Astrocyte (in vitro differentiated cells and primary cell): ENCODE data around the gene NUMA1. TPM values are rescaled to one million over a fixed set of nuclear protein-coding genes. Genes with fewer than 3 reads are reported as not detected.

ENCODE experiments used
- DNase-seq: peaks from one replicate; pipeline ENCODE4 v3.0.0-alpha.2; 2010; ENCODE audit warnings: low read depth
- FAIRE-seq: peaks from 2 replicates; lab custom pipeline; 2011; peaks lifted over from hg19 to GRCh38; lab: Jason Lieb, UNC
- H2AFZ ChIP-seq: 2 replicates; pipeline ENCODE4 v1.6.0; 2012; ENCODE audit warnings: low read depth, low read length, inconsistent platforms
- H3K27ac ChIP-seq: 2 replicates; pipeline ENCODE4 v1.5.1; 2011; ENCODE audit warnings: low read depth, low read length, inconsistent platforms
- H3K27me3 ChIP-seq: 2 replicates; pipeline ENCODE4 v1.6.0; 2011; ENCODE audit warnings: low read length, inconsistent platforms; ENCODE audit not compliant: insufficient read depth
- H3K36me3 ChIP-seq: 2 replicates; pipeline ENCODE4 v1.5.1; 2011; ENCODE audit warnings: low read length, inconsistent platforms; ENCODE audit not compliant: insufficient read depth
- H3K4me1 ChIP-seq: 2 replicates; pipeline ENCODE4 v1.5.1; 2011; ENCODE audit warnings: low read length, inconsistent platforms; ENCODE audit not compliant: insufficient read depth
- H3K4me2 ChIP-seq: 2 replicates; pipeline ENCODE4 v1.6.0; 2012; ENCODE audit warnings: low read length, inconsistent platforms
- H3K4me3 ChIP-seq: 2 replicates; pipeline ENCODE4 v1.5.1; 2011; ENCODE audit warnings: low read depth, mild to moderate bottlenecking, low read length, inconsistent platforms; ENCODE audit not compliant: insufficient read depth
- H3K79me2 ChIP-seq: 2 replicates; pipeline ENCODE4 v1.6.0; 2012; ENCODE audit warnings: mild to moderate bottlenecking, low read length, inconsistent platforms; ENCODE audit not compliant: insufficient read depth
- H3K9ac ChIP-seq: 2 replicates; pipeline ENCODE4 v1.6.0; 2012; ENCODE audit warnings: mild to moderate bottlenecking, low read length, inconsistent platforms
- H3K9me3 ChIP-seq: 2 replicates; pipeline ENCODE4 v1.5.1; 2012; ENCODE audit warnings: low read depth, mild to moderate bottlenecking, low read length, inconsistent platforms; ENCODE audit not compliant: insufficient read depth
- H4K20me1 ChIP-seq: 2 replicates; pipeline ENCODE4 v1.6.0; 2012; ENCODE audit warnings: low read length, inconsistent platforms; ENCODE audit not compliant: insufficient read depth
- H3K27ac Mint-ChIP-seq: one replicate; pipeline ENCODE4 v1.8.0; 2021; ENCODE audit warnings: mild to moderate bottlenecking, mixed read lengths; ENCODE audit not compliant: unreplicated experiment
- H3K27me3 Mint-ChIP-seq: one replicate; pipeline ENCODE4 v1.8.0; 2021; ENCODE audit warnings: low read depth, mixed read lengths; ENCODE audit not compliant: unreplicated experiment
- H3K36me3 Mint-ChIP-seq: one replicate; pipeline ENCODE4 v1.8.0; 2021; ENCODE audit warnings: low read depth, mixed read lengths; ENCODE audit not compliant: unreplicated experiment
- H3K4me1 Mint-ChIP-seq: one replicate; pipeline ENCODE4 v1.8.0; 2021; ENCODE audit warnings: low read depth, mixed read lengths; ENCODE audit not compliant: unreplicated experiment
- H3K4me3 Mint-ChIP-seq: one replicate; pipeline ENCODE4 v1.8.0; 2021; ENCODE audit warnings: mild to moderate bottlenecking, moderate library complexity, mixed read lengths; ENCODE audit not compliant: unreplicated experiment
- H3K9me3 Mint-ChIP-seq: one replicate; pipeline ENCODE4 v1.8.0; 2021; ENCODE audit warnings: mild to moderate bottlenecking, mixed read lengths; ENCODE audit not compliant: unreplicated experiment
- EZH2 ChIP-seq: IDR thresholded peaks from 2 replicates; pipeline ENCODE4 v1.6.1; 2012; ENCODE audit warnings: mild to moderate bottlenecking, low read length, inconsistent platforms; ENCODE audit not compliant: insufficient read depth
- total RNA-seq: library from RNA; stranded (reverse); gene quantifications from 2 replicates; pipeline ENCODE4 v1.2.1, GENCODE V29; 2021
- TF ChIP-seq, protein P1 (sequence below): IDR thresholded peaks from 2 replicates; pipeline ENCODE4 v1.5.1; 2011; ENCODE audit warnings: low read depth, mild to moderate bottlenecking, inconsistent platforms, low read length, moderate library complexity; ENCODE audit not compliant: insufficient read depth

The NUMA1 gene
- total RNA-seq, 1 donor from 2014 or later = 111 TPM

DNA sequence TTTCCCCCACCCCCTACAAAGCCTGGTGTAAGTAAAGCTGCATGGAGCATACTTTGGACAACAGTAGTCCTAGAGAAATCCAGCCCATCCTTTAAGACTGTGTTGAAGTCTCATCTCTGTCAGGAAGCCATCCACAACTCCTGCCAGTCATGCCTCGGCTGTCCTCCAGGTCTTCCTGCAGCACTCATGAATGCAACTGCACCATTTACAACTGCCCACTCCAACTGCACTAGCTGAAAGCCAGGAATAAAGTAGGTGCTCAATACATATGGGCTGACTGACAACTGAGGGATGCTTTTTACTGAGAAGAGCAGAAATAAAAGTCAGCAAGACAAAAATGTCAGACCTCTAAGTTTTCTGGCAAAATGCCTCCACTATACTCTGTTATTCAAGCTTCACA is 54.3 kb downstream of the NUMA1 start:
- Histone ChIP-seq H2AFZ (no peak overlapping the region), H3K4me1 (peaks cover 6% of the 10 kb centered on the region), H3K9ac (peak overlapping the region; percentile 42), H4K20me1 (peaks cover 59% of the 10 kb centered on the region), H3K4me2 (peak overlapping the region; percentile 3), H3K9me3 (no peaks in the 10 kb centered on the region), H3K4me3 (no peak overlapping the region), H3K79me2 (peaks cover 66% of the 10 kb centered on the region), H3K27me3 (no peaks in the 10 kb centered on the region), H3K36me3 (peaks cover 53% of the 10 kb centered on the region), H3K27ac (peak overlapping the region; percentile 28)
- peaks cover 5% of the 10 kb centered on the region for H3K36me3 Mint-ChIP-seq
- no peak overlapping the region for H3K4me3 Mint-ChIP-seq
- no peak for FAIRE-seq
- H3K4me1 Mint-ChIP-seq = peaks cover 18% of the 10 kb centered on the region
- no peak for DNase-seq
- peak overlapping the region; percentile 92 for H3K27ac Mint-ChIP-seq
- H3K27me3 Mint-ChIP-seq = no peaks in the 10 kb centered on the region
- TF ChIP-seq EZH2 = no peak
- TF ChIP-seq, protein P1, sequence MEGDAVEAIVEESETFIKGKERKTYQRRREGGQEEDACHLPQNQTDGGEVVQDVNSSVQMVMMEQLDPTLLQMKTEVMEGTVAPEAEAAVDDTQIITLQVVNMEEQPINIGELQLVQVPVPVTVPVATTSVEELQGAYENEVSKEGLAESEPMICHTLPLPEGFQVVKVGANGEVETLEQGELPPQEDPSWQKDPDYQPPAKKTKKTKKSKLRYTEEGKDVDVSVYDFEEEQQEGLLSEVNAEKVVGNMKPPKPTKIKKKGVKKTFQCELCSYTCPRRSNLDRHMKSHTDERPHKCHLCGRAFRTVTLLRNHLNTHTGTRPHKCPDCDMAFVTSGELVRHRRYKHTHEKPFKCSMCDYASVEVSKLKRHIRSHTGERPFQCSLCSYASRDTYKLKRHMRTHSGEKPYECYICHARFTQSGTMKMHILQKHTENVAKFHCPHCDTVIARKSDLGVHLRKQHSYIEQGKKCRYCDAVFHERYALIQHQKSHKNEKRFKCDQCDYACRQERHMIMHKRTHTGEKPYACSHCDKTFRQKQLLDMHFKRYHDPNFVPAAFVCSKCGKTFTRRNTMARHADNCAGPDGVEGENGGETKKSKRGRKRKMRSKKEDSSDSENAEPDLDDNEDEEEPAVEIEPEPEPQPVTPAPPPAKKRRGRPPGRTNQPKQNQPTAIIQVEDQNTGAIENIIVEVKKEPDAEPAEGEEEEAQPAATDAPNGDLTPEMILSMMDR = no peak
- H3K9me3 Mint-ChIP-seq = no peaks in the 10 kb centered on the region

DNA sequence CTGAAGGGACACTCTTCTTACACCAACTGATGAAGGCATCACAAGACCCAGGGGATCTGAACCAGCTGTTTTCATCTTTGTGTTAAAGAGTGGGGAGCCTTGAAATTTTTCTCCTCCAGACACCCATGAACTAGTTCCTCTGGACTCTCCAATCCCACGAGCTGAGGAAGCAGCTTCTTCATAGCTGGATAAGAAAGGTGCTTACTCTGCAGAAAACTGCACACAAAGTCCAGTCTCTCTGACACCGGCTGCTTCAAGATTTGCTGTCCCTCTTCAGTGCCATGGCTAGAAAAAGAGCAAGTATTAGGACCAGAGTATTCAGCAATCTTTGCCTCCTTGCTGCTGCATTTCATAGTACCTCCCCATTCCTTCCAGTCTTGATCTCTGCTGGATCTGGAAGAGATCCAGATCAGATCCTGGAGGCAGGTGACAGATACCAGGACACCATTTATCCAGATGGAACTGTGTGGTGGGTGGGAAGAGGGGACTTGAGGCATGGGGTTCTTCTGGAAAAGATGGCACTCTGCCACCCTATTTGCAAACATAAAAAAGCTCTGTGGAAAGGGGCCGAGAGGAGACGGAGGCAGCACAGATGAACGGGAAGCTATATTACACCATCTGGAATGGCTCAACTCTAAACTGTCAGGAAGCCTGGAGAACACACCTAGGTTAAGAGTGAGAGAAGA is 56.1 kb downstream of the NUMA1 start:
- Mint-ChIP-seq H3K36me3 (peaks cover 5% of the 10 kb centered on the region), H3K9me3 (no peaks in the 10 kb centered on the region), H3K27ac (peak overlapping the region; percentile 83), H3K4me3 (no peak overlapping the region), H3K27me3 (no peaks in the 10 kb centered on the region), H3K4me1 (peaks cover 18% of the 10 kb centered on the region)
- Histone ChIP-seq H3K4me3 (no peak overlapping the region), H3K27me3 (no peaks in the 10 kb centered on the region), H4K20me1 (peaks cover 52% of the 10 kb centered on the region), H2AFZ (no peak overlapping the region), H3K79me2 (peaks cover 51% of the 10 kb centered on the region), H3K27ac (no peak overlapping the region), H3K36me3 (peaks cover 61% of the 10 kb centered on the region), H3K9me3 (no peaks in the 10 kb centered on the region), H3K9ac (no peak overlapping the region), H3K4me2 (no peak overlapping the region), H3K4me1 (peaks cover 6% of the 10 kb centered on the region)
- FAIRE-seq (no peak), DNase-seq (no peak)
- no peak for TF ChIP-seq EZH2
- TF ChIP-seq, protein P1 = no peak

DNA sequence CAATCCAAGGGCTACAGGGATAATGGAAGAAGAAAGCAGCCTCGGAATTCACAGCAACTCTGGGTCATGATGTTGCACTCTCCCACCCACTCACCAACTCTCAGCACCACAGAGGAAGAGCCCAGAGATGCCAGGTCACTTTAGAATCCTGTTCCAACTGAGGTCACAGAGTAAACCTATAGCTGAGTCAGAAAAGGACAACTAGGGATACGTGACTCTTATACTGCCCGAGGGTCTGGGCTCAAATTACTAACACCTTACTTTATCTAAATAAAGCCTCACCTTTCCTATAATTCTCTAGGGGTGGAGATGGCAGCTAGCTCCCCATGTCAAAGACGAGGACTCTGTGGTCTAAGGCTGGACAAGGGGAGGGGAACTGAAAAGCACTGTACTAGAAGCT is 57.0 kb downstream of the NUMA1 start:
- H3K27ac ChIP-seq = no peak overlapping the region
- no peaks in the 10 kb centered on the region for H3K27me3 Mint-ChIP-seq
- FAIRE-seq (no peak), DNase-seq (no peak)
- no peak overlapping the region for H3K4me3 Mint-ChIP-seq
- H2AFZ ChIP-seq = no peak overlapping the region
- TF ChIP-seq, protein P1 = no peak
- TF ChIP-seq EZH2 = no peak
- H3K79me2 ChIP-seq = peaks cover 43% of the 10 kb centered on the region
- peak overlapping the region; percentile 12 for H3K9ac ChIP-seq
- H3K27me3 ChIP-seq = no peaks in the 10 kb centered on the region
- peaks cover 6% of the 10 kb centered on the region for H3K4me1 ChIP-seq
- no peak overlapping the region for H3K4me2 ChIP-seq
- no peak overlapping the region for H3K27ac Mint-ChIP-seq
- H3K4me3 ChIP-seq = no peak overlapping the region
- H3K4me1 Mint-ChIP-seq = peaks cover 19% of the 10 kb centered on the region
- no peaks in the 10 kb centered on the region for H3K9me3 Mint-ChIP-seq
- peaks cover 59% of the 10 kb centered on the region for H3K36me3 ChIP-seq
- peaks cover 52% of the 10 kb centered on the region for H4K20me1 ChIP-seq
- H3K9me3 ChIP-seq = no peaks in the 10 kb centered on the region
- H3K36me3 Mint-ChIP-seq = peaks cover 5% of the 10 kb centered on the region
